GM10248 (cell line): ENCODE results near the gene LSAMP.

ENCODE experiments used
- CTCF ChIA-PET: fragments of 300-600 bp; sonication (Branson Sonifier 250); formaldehyde crosslinking; extraction: SDS; loops from one replicate; lab custom pipeline; 2021; ENCODE audit warnings: antibody characterized with exemption; lab: Yijun Ruan, JAX
- POLR2A ChIA-PET: fragments of 350-650 bp; sonication (Branson Sonifier 250); formaldehyde crosslinking; extraction: SDS; loops from one replicate; lab custom pipeline; 2020; ENCODE audit warnings: antibody characterized with exemption; lab: Yijun Ruan, JAX
- DNase-seq: peaks from one replicate; pipeline ENCODE4 v3.0.0; 2012; ENCODE audit errors: extremely low spot score
- TF ChIP-seq, protein P1 (sequence below): IDR thresholded peaks from 2 replicates; pipeline ENCODE4 v1.5.1; 2012; ENCODE audit warnings: mild to moderate bottlenecking, low read depth; ENCODE audit errors: extremely low read depth, missing control alignments, control extremely low read depth

Gene LSAMP

DNA sequence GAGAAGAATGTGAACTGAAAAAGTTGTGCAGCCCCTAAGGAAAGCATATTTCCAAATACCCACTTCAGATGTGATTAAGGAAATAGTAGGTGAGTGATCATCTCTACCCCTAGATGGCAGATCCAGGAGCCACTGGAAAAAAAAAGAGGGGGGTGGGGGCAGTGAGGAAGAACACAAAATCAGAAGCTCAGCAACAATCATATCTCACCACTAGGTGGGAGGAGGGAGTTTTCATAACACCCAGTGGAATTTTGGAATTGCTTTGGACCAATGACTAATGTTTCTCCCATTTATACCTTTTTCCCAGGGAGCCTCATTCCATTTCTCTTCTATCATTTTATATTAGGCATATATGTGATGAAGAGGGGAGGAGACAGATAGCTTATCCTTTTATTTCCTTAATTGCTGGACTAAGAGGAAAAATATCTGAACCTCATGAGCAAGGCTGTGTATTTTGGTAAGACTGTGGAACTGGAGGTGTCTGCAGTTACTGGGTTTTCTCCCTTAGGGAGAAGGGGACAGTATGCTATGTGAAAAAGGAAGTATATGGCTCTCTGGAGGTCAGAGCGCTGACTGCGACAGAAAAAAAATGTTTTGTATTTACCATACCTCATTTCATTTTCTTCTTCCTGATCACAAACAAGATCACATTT is 458.6 kb downstream of the LSAMP start:
- ChIA-PET POLR2A (no interaction called here), CTCF (interaction anchor here (0.8 to 3.1 kb wide), 12 partner anchors 8 to 59 kb away, joined by 3 to 14 read pairs (median 5); no protein-coding TSS in a partner anchor)
- TF ChIP-seq, protein P1, sequence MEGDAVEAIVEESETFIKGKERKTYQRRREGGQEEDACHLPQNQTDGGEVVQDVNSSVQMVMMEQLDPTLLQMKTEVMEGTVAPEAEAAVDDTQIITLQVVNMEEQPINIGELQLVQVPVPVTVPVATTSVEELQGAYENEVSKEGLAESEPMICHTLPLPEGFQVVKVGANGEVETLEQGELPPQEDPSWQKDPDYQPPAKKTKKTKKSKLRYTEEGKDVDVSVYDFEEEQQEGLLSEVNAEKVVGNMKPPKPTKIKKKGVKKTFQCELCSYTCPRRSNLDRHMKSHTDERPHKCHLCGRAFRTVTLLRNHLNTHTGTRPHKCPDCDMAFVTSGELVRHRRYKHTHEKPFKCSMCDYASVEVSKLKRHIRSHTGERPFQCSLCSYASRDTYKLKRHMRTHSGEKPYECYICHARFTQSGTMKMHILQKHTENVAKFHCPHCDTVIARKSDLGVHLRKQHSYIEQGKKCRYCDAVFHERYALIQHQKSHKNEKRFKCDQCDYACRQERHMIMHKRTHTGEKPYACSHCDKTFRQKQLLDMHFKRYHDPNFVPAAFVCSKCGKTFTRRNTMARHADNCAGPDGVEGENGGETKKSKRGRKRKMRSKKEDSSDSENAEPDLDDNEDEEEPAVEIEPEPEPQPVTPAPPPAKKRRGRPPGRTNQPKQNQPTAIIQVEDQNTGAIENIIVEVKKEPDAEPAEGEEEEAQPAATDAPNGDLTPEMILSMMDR = no peak
- DNase-seq = no peak

DNA sequence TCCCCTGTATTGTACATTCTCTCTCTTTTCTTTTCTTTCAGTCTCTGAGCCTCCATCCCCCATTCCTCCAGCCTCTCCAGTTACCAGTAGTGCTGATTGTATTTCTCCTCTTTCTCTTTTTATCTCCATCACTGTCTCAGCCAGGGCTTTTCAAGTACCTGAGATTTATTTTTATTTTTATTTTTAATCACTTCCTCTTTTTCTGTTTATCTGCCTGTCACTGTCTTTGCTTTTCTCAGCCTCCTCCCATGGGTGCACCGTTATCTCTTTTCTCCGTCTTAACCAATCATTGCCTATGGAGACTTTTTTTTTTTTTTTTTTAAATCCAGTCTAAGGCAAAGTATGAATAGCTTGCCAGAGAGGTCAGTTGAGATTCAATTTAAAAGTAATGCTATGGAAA is 462.7 kb downstream of the LSAMP start:
- POLR2A ChIA-PET = no interaction called here
- DNase-seq = no peak
- TF ChIP-seq, protein P1 = no peak
- CTCF ChIA-PET = no interaction called here

DNA sequence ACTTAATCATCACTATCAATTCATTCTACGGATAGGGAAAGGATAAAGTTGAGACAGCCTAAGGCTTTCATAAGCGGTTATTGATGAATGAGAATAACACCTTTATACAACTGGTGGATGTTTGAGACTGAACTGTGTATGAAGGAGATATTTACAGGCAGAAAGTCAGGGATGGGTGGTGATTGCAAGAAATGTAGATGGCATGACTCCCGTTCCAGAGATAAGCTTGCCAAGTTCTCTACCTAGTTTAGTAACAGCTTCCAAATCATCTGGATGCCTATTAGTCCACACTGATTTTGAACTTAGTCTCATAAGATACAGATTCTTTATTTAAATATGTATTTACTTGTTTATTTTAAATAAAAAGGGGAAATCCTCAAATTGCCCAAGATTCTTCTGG is 463.2 kb downstream of the LSAMP start:
- DNase-seq = no peak
- ChIA-PET CTCF (no interaction called here), POLR2A (no interaction called here)
- TF ChIP-seq, protein P1 = no peak

DNA sequence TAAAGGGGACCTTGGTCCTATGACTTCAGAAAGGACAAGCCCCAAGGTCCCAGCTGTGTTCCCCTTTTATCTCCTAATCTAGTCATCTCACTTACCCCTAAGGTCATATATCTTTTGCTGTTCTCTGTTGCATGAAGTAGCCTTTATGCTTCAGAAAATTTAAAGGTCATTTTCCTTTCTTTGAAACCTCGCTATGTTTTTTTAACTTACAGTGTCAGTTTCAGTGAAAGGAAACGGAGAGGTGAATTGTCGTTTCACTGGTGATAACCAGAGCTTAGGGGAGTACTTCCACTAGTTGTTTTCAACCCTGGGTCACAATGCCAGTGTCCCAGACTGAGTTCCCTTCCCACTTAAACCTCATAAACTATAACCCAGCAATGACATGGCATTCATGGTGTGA is 464.6 kb downstream of the LSAMP start:
- CTCF ChIA-PET = interaction anchor here (0.6 to 0.8 kb wide), 2 partner anchors 19 to 177 kb away, joined by 3 read pairs; no protein-coding TSS in a partner anchor
- POLR2A ChIA-PET = no interaction called here
- DNase-seq = no peak
- TF ChIP-seq, protein P1 = no peak

DNA sequence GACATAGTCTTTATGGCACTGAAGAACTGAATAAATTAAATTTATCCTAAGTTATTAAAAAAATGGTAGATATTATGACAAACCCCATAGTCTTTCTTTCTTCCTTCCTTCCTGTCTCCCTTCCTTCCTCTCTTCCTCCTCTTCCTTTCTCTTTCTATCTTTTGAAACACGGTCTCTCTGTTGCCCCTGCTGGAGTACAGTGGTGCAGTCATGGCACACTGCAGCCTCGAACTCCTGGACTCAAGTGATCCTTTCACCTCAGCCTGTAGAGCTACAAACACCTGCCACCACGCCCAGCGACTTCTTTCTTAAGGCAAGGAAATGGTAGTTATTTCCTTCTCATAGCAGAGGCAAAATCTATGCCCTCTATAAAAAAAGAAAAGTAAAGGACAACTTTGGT is 467.4 kb downstream of the LSAMP start:
- ChIA-PET CTCF (no interaction called here), POLR2A (no interaction called here)
- DNase-seq = no peak
- TF ChIP-seq, protein P1 = no peak

DNA sequence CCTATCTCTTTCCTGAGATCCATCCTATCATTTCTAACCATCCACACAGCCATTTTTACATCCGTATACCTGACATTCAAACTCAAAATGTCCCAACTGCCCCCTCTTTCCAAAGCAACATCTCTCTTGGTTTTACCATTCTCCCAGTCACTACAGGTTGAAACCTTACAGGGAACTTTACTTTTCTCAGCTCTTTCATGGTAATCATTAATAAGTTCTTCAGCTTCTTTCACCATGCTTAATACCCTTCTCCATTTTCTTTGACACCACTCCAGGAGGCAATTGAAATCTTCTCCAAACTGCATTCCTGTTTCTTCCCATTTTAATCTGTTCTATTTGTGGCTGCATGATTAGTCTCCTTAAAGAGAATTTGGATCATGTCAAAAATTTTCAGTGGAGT is 469.5 kb downstream of the LSAMP start:
- DNase-seq = no peak
- TF ChIP-seq, protein P1 = no peak
- ChIA-PET CTCF (interaction anchor here (1.3 to 2.8 kb wide), 3 partner anchors 12 to 19 kb away, joined by 3 to 11 read pairs (median 5); no protein-coding TSS in a partner anchor), POLR2A (no interaction called here)
